ENCODE data around the gene CDH4.

Gene CDH4

DNA sequence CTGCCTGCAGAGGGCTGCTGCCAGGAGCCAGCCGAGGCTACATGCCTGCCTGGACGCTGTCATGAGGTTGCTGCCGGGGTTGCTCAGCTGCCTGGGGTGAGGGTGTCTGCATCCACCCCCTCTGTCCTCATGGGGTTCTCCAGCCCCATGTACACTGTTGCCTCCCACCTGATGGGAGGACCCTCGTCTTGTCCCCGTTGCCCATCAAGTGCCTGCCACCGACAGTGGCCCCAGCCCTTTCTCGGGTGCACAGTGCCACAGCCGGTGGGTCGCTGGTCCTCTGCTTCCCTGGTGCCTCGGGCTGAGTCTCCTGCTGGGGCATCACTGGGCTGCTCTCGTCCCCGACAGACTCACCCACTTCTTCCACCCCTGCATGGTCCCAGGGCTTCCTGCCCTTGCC lies 313.7 kb downstream of the CDH4 start:
- DNase-seq, result no peak

DNA sequence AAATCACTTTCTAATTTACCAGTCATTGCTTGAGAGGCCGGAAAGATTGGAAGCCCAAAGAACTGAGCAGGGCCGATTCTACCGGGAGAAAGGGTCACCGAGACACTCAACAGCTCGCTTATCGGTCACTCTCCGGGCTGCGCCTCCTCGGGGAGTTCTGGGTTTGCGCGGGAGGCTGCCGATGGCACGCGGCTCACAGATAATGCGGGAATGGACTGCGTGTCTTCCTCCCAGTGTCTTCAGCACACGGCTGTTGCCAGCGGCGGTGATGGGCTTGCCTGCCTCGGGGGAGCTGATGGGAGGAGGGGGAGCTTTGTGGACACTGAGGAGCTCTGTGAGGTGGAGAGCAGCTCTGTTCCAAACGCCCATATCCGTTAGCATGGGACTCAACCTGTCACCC lies 314.6 kb downstream of the CDH4 start:
- DNase-seq, result no peak

DNA sequence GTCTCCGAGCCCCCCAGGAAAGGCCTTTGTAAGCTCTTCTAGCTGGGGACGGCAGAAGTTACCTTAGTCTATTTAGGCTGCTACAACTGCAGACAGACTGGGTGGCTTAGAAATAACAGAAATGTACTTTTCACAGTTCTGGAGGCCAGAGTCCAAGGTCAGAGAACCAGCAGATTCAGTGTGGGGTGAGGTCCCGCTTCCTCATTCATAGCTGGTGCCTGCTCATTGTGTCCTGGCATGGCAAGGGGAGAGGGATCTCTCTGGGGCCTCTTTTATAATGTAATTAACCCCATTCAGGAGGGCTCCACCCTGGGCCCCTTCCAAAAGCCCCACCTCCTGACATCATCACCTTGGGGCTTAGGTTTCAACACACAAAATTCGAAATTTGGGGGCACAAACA lies 315.1 kb downstream of the CDH4 start:
- no peak for DNase-seq

DNA sequence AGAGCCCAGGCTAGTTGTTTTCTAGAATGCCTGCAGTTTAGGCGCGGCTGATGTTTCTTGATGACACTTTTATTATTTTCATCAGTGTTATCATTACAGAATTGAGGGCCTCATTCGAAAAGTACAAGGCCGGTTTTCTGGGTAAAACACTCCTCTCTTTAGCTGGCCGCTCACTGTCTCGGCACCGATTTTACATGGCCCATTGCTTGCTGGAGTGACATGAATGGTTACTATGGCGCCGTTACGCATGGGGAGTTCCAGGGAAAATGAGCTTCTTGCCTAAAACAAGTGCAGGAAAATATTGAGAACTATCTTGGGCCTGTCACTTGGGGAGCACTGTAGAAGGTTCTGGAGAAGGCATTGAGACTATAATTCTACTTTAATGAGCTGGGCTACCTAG lies 317.8 kb downstream of the CDH4 start:
- no peak for DNase-seq

DNA sequence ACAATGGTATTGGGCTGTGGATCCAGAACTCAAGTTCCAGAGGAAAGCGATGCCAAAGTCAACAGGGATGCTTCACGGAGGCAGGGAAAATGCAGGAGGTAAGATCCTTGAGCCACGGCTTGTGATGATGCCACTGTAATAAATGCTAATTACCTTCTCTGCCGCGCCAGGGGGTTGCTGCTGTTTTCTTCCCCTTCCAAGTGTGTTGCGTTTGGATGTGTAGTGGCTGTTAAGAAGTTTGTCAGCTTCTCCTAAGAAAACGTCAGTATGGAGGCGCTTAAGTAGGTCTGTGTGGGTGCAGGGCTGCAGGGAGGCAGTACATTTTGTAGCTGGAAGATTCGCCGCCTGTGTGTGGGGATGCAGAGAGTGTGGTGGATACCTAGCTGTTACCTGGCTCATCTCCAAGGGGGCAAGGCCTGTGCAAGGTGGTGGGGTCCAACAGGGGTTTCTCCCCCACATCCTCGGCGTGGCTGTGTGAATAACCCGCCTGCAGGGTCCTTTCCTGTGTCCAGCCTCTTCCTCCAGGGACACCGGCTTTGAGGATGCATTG lies 318.7 kb downstream of the CDH4 start:
- DNase-seq, result no peak

DNA sequence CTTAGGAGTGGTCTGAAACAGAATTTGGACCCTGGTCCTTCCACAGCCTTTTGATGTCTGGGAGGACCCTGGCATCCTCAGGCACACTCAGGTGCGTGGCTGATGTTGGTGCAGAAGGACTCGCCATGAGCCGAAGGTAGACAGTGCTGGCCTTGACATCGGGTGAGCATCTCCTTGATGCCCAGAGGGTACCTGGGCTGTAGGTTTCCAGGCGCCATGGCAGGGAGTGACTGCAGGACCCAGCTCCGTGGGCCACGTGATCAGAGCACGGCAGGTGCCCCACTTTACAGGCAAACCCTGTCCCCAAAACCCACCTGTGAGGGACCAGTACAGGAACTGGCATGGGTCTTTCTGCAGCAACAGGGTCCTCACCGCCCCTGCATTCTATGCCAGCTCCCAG lies 319.2 kb downstream of the CDH4 start:
- DNase-seq, result no peak

DNA sequence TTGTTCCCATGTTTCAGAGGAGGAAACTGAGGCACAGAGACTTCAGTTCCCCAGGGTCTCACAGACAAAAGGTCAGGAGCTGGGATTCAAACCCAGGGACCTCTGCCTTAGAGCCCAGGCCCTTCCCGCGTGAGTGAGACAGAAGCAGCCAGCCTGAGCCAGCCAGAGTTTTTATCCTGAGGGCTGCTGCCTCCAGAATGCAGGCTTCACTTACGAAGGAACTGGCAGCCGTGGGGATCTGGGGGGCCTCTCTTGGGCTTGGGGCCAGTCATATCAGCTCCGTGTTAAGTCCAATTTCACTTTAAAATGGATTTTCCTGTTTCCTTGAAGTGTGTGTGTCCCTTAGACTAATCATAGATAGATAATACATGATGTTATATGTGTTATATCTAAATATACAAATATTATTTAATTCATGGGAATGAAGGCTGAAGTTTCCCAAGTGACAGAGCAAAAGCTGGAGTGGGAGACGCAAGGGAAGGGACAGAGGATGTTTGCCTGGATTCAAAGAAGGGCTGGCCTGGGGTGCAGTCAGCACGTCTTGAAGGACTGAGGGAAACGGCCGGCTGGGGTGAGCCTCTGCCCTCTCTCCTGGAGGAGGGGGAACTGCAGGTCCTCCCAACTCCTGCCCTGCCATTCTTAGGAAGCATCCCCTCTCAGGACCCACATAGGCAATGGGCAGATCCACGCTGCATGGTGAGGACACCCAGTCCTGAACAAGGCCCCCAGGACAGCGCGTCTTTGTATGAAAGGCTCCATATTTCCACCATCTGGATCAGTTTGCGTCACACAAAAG lies 320.1 kb downstream of the CDH4 start:
- no peak for DNase-seq

DNA sequence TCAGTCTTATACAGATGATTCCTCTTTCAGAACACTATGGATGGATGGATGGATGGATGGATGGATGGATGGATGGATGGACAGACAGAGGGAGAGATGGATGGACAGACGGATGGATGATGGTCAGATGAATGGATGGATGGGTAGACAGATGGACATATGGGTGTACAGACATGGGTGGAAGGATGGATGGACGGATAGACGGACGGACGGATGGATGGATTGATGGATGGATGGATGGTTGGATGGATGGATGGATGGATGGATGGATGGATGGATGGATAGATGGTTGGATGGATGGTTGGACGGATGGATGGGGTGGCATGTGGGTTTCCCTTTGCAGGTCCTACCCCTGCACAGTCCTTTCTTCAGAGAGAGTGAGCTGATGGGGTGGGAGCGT lies 320.7 kb downstream of the CDH4 start:
- no peak for DNase-seq

DNA sequence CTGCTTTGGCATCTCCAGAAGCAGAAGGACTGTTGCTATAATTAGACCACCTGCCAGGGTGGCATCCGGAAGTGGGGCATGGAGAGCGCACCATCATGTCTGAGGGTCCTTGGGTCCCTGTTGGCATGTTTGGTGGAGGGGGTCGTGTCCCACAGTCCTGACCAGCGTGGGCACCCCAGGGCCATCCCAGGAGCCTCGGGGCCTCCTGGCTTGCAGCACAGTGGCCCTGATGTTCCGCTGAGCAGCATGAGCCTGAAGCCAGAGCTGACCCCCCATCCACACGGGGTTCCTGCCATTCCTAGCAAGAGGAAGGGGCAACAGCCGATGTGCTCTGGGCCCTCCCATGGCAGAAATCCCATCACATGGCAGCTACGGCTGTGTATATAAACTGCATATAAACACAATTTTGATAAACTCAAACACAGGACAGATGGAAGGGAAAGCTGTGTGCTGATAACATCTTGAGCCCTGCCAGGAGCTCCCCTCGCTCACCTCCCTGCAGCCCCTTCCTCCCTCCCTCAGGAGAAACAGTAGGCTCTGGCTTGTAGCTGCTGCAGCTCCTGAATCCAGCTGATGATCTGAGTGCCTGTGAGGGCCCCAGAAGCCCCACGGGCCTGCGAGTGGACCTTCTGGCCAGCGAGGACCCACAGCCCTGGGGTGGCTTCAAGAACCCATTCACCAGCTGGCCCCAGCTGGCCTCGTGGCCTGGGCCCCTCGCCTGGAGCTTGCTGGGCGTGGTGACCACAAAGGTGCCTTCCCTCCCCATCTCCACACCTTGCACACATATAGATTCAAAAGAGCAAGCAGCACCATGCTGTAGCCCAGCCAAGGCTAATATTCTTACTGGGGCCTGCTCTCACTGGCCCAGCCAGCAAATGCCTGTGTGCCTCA lies 321.6 kb downstream of the CDH4 start:
- no peak for DNase-seq

DNA sequence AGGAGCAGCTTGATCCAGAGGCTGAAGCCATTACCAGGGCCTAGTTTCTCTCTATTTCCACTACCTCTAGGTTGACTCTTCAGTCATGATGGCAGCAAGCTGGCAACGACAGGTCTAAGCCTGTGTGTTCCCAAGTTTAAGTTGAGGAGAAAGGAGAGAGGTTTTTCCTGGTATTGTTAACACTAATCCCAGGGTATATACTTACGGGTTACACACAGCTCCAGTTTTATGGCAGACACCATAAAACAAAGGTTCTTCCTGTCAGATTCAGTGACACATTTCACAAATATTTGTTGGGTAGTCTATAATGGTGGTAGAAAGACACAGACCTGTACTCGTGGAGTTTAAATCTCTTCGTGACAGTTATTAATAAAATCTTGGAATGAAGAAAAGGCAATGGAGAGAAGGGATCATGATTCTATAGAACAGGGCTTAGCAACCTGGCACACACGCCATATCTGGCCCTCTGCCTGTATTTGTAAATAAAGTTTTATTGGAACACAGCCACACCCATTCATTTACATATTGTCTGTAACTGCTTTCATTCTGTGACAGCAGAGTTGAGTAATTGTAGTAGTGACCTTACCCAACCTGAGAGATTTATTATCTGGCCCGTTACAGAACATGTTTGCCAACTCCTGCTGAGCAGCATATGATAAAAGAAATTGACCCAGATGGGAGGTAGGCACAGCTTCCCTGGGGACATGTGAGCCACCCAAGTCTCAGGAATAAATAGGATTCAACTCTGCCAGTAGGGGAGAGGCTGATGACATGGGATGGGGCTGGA lies 323.3 kb downstream of the CDH4 start:
- no peak for DNase-seq

DNA sequence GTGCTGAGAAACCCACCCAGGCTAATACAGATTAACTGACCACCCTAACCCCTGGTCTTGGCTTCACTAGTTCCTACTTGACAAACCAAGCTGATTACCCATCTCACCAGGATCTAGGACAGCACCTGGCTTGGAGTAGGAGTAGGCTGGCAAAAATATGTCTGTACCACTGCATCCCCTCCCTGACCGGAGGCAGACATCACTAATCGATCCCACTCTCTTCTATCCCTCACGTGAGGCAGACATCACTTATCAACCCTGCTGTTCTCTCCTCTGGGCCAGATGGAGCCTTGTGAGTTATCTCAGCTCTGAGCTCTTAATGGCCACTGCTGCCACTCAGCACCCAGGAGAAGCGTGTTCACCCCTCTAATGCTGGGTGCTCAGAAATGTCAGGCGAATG lies 324.3 kb downstream of the CDH4 start:
- no peak for DNase-seq

DNA sequence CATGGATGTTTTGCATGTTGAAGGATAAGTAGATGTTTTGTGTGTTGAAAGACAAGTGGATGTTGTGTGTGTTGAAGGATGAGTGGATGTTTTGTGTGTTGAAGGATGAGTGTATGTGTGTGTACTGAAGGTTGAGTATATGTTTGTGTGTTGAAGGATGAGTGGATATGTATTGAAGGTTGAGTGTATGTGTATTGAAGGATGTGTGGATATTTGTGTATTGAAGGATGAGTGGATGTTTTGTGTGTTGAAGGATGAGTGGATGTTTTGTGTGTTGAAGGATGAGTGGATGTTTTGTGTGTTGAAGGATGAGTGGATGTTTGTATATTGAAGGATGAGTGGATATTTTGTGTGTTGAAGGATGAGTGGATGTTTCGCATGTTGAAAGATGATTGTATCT lies 325.0 kb downstream of the CDH4 start:
- no peak for DNase-seq

DNA sequence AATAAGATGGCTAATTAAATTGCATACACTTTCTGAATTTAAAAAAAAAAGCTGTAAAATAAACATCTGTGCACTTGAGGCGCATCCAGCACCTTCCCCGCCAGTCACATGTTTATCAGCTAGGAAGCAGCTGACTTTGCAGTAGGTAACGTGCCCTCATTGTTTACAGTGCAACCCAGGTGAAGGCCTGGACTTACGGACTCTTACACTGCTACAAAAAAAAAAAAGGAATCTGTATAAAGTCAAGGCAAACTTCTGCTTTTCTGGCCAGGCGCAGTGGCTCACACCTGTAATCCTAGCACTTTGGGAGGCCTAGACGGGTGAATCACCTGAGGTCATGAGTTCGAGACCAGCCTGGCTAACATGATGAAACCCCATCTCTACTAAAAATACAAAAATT lies 327.8 kb downstream of the CDH4 start:
- no peak for DNase-seq

DNA sequence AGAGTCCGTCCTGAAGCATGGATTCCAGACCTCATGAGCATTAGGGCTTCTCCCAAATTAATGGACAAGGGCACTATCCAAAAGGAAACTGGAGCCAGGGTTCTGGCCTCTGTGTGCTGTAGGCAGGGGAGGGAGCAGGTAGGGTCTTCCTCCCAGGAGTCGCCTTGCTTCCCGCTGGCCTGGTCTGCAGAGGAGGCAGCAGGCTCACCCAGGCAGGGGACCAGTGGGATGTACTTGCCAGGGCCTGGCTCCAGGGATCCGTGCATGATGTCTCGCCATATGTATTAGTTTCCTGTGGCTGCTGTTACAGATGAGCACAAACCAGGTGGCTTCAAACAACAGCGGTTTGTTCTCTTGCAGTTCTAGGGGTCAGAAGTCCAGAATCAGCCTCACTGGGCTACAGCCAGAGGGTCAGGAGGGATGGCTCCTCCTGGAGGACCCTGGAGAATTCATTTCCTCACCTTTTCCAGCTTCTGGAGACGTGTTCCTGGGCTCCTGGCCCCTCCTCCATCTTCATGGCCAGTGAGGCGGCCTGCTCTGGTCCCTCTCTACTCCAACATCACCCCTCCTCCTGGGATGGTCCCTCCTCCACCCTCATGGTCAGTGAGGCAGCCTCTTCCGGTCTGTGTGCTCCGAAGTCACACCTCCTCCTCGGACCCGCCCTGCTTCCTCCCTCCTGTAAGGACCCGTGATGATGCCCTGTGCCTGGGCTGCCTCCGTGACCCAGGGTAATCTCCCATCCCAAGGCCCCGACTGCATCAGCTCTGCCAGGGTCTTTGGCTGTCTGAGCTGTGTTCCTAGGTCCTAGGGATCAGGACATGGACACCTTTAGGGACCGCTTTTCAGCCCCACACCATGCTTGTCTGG lies 329.1 kb downstream of the CDH4 start:
- no peak for DNase-seq

DNA sequence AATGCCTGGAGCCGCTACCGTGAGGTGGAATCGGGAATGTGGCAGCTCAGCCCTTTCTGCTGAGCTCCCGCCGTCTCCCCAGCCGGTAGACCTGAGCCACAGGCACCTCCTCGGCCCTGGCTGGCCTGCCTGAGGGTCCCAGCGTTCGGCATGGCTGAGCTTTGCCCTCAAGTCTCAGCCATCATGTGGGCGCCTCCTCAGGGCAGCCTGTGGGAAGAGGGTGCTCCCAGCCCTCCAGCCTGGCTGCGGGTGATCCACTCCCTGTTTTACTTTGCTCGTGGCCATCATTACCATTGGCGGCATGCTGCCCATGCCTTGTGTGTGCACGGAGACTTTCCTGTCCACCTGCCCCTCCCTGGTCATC lies 329.7 kb downstream of the CDH4 start:
- no peak for DNase-seq

DNA sequence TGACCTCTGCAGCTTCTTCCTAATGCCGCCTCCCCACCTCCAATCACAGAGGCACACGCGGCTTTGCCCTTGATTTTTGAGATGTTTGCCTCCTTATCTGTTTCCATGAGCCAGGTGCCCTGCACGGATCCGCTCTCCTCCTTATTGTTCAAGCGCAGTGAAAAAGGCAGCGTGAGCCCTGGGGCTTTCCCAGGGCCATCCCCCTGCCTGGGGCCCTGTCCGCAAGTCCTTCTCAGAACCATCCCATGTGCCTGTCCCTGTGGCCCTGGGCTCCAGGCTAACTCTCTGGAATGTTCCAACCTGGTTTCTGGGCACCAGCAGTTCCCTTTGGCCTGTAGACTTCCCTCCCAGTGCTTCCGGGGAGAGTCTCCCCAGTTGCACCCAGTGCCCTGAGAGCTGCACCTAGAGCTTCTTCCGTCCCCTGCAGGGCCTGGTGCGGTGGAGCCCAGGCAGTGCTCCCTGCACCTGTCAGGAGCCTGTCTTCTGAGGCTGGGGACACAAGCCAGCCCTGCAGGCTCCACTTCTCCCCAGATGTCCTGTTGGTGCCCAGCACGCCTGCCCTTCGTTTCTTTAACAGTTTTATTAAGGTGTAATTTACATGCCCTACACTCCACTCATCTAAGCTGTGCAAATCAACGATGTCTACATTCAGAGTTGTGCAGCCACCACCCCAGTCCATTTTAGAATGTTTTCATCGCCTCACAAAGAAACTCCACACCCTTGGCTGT lies 330.3 kb downstream of the CDH4 start:
- no peak for DNase-seq

DNA sequence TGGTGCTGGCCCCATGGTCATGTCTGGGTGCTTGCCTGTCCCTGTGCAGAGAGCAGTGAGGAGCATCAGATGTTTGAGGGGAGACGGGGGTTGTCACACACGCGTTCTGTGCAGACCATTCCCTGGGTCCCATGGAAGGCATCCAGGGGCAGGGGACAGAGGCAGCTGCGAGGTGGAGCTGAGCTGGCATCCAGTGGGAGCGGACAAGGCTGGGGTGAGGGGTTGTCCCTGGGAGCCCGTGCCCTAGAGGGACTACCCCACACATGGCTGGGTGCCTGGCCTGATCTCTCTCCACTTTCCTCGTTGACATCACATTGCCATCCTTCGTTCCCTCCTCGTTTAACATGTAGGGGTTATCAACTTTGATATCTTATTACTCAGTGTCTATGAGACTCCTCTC lies 331.3 kb downstream of the CDH4 start:
- DNase-seq, result no peak

DNA sequence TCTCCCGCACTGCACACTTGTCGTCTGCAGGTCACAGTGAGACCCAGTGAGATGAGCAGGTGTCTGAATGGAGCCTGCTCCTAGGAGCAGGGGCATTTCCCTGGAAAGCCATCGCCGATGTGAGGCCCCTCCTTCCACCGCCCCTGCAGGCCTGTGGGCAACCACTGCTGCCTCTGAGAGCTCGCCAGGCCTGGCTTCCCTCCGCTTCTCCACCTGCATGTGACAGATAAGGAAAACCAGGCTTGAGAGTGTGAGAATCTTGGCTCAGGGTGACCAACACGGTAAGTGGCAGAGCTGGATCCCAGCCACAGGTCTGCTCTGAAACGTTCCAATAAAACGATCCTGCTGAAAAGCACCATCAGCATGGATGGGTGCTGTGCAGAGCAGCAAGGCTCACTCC lies 332.8 kb downstream of the CDH4 start:
- peak; percentile 2 for DNase-seq

DNA sequence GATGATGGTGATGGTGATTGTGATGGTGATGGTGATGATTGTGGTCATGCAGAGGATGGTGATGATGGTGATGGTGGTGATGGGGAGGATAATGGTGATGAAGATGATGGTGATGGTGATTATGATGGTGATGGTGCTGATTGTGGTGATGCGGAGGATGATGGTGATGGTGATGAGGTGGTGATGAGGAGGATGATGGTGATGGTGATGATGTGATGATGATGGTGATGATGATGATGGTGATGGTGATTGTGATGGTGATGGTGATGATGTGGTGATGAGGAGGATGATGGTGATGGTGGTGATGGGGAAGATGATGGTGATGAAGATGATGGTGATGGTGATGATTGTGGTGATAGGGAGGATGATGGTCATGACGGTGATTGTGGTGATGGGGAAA lies 333.7 kb downstream of the CDH4 start:
- DNase-seq, result no peak

DNA sequence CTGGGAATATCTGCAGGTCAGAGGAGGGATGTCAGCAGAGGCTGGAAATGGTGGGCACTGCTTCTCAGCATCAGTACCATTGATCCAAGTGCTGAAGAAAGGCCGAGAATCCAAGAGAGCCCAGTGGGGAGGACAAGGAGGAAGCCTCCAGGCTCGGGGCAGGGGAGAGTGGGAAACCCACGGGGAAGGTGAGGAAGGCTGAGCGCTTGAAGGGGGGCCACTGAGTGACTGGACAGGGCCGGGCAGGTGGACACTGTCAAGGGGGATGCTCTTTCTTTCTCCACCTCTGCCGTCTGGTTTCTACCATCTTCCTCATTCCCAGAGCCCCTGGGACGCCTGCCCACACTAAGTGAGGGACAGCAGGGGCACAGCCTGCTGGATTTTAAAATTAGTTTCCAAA lies 335.0 kb downstream of the CDH4 start:
- no peak for DNase-seq

DNA sequence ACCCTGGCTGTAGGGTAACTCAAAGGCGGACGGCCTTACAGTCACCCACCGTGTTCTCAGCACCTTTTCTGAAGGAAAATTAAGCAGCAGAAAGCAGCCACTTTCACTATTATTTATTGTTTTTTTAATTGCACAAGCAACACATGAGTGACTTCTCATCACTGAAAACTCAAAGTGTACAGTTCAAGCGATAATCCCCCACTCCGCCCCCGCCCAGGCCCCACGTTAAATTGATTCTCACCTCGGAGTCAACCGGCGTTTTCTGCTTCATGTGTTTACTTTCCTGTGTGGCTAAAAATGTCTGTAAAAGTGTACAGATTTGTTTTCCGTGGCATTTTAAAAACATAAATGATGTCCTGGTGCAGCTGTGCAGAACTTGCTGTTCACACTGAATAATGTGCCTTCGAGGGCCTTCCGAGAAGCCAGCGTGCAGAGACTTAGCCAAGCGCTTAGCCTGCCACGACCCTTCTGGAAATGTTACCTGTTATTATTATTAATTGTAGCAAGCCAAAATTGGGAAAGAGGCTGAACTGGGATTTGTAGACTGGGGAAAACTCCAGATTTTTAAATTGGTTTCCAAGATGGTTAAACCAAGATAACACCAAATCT lies 335.7 kb downstream of the CDH4 start:
- no peak for DNase-seq
